Mesendoderm (in vitro differentiated cells): Measurements from ENCODE around the gene GALE.
"Not testable (repeated sequence)": the region's sequence is repeated elsewhere in the genome, so short reads cannot be mapped to it uniquely, and the experiment has no call there.

Source experiments
- DNase-seq: peaks from one replicate; pipeline ENCODE4 v3.0.0; 2013
- H2AK5ac ChIP-seq: 2 replicates; pipeline ENCODE4 v1.6.1; 2013; ENCODE audit warnings: low read length, inconsistent platforms
- H2BK120ac ChIP-seq: 2 replicates; pipeline ENCODE4 v1.6.1; 2013; ENCODE audit warnings: low read depth, mild to moderate bottlenecking, low read length, moderate library complexity, mixed read lengths
- H2BK15ac ChIP-seq: replicated peaks from 2 replicates; pipeline ENCODE4 v1.6.1; 2013; ENCODE audit warnings: low read depth, mild to moderate bottlenecking, moderate library complexity
- H2BK5ac ChIP-seq: 2 replicates; pipeline ENCODE4 v1.6.1; 2013; ENCODE audit warnings: low read length, inconsistent platforms
- H3K18ac ChIP-seq: 2 replicates; pipeline ENCODE4 v1.6.1; 2013; ENCODE audit warnings: mild to moderate bottlenecking, low read length, mixed read lengths
- H3K23ac ChIP-seq: one replicate; pipeline ENCODE4 v1.6.1; 2013; ENCODE audit warnings: low read length
- H3K27ac ChIP-seq: 2 replicates; pipeline ENCODE4 v1.5.1; 2013; ENCODE audit warnings: low read depth, mild to moderate bottlenecking, inconsistent platforms, low read length, moderate library complexity
- H3K27me3 ChIP-seq: 2 replicates; pipeline ENCODE4 v1.6.1; 2013; ENCODE audit warnings: low read length, control low read depth, mild to moderate bottlenecking, inconsistent platforms; ENCODE audit not compliant: insufficient read depth, poor library complexity
- H3K36me3 ChIP-seq: 2 replicates; pipeline ENCODE4 v1.6.1; 2013; ENCODE audit warnings: low read length, inconsistent platforms; ENCODE audit not compliant: control insufficient read depth, insufficient read depth
- H3K4ac ChIP-seq: one replicate; pipeline ENCODE4 v1.6.1; 2013; ENCODE audit warnings: low read depth, mild to moderate bottlenecking, low read length, moderate library complexity
- H3K4me1 ChIP-seq: 2 replicates; pipeline ENCODE4 v1.6.1; 2013; ENCODE audit warnings: low read depth, low read length, inconsistent platforms; ENCODE audit not compliant: control insufficient read depth
- H3K4me2 ChIP-seq: 2 replicates; pipeline ENCODE4 v1.6.1; 2013; ENCODE audit warnings: low read length
- H3K4me3 ChIP-seq: 2 replicates; pipeline ENCODE4 v1.5.1; 2013; ENCODE audit warnings: mild to moderate bottlenecking, low read length
- H3K56ac ChIP-seq: one replicate; pipeline ENCODE4 v1.6.1; 2013; ENCODE audit warnings: low read length
- H3K79me1 ChIP-seq: 2 replicates; pipeline ENCODE4 v1.6.1; 2013; ENCODE audit warnings: low read length, inconsistent platforms
- H3K79me2 ChIP-seq: 2 replicates; pipeline ENCODE4 v1.6.1; 2013; ENCODE audit warnings: mild to moderate bottlenecking, low read length; ENCODE audit not compliant: control insufficient read depth, insufficient read depth
- H3K9ac ChIP-seq: 2 replicates; pipeline ENCODE4 v1.6.1; 2013; ENCODE audit warnings: low read length, inconsistent platforms
- H4K5ac ChIP-seq: one replicate; pipeline ENCODE4 v1.6.1; 2013; ENCODE audit warnings: low read length
- H4K8ac ChIP-seq: one replicate; pipeline ENCODE4 v1.6.1; 2013; ENCODE audit warnings: low read depth, mild to moderate bottlenecking, control low read depth, low read length, moderate library complexity
- WGBS: extraction: QIAGEN DNeasy Blood & Tissue Kit; methylation state at CpG from one replicate; pipeline ENCODE4 v1.1.7; 2013; ENCODE audit warnings: low lambda C conversion rate, missing lambda C conversion rate; ENCODE audit not compliant: insufficient coverage; ENCODE audit errors: extremely low coverage; 5-methylcytosine and 5-hydroxymethylcytosine counted together

The GALE gene

GRCh38 chr1:23838401-23838866 lies 37.9 kb upstream of the GALE start:
- no peak overlapping the region for H3K9ac ChIP-seq
- no peak overlapping the region for H4K8ac ChIP-seq
- H3K4me1 ChIP-seq: no peaks in the 10 kb centered on the region
- peak overlapping the region; percentile 57 for H3K56ac ChIP-seq
- no peak overlapping the region for H2AK5ac ChIP-seq
- H3K79me2 ChIP-seq: no peaks in the 10 kb centered on the region
- H2BK15ac ChIP-seq: no peak overlapping the region
- no peak overlapping the region for H2BK120ac ChIP-seq
- H3K18ac ChIP-seq: no peak overlapping the region
- no peaks in the 10 kb centered on the region for H3K79me1 ChIP-seq
- H3K4me3 ChIP-seq: no peak overlapping the region
- peak; percentile 53 for DNase-seq
- no peak overlapping the region for H3K27ac ChIP-seq
- no peak overlapping the region for H4K5ac ChIP-seq
- no peaks in the 10 kb centered on the region for H3K36me3 ChIP-seq
- no peaks in the 10 kb centered on the region for H3K27me3 ChIP-seq
- no peak overlapping the region for H3K4ac ChIP-seq
- no CpG with 5 or more reads among the region's 21 CpGs for WGBS
- no peak overlapping the region for H2BK5ac ChIP-seq
- H3K4me2 ChIP-seq: peak overlapping the region; percentile 76
- H3K23ac ChIP-seq: no peak overlapping the region

GRCh38 chr1:23837908-23838307 lies 37.4 kb upstream of the GALE start:
- Histone ChIP-seq H4K8ac (no peak overlapping the region), H2BK15ac (no peak overlapping the region), H3K23ac (no peak overlapping the region), H4K5ac (no peak overlapping the region), H3K56ac (peak overlapping the region; percentile 70), H2AK5ac (no peak overlapping the region), H3K27me3 (no peaks in the 10 kb centered on the region), H3K4me1 (no peaks in the 10 kb centered on the region), H3K79me2 (no peaks in the 10 kb centered on the region), H3K4ac (no peak overlapping the region), H2BK120ac (no peak overlapping the region), H3K79me1 (no peaks in the 10 kb centered on the region), H2BK5ac (no peak overlapping the region), H3K36me3 (no peaks in the 10 kb centered on the region), H3K18ac (no peak overlapping the region), H3K4me2 (peak overlapping the region; percentile 76), H3K27ac (no peak overlapping the region), H3K4me3 (peak overlapping the region; percentile 16), H3K9ac (peak overlapping the region; percentile 27)
- peak; percentile 7 for DNase-seq
- no CpG with 5 or more reads among the region's 13 CpGs for WGBS

GRCh38 chr1:23836037-23836436 lies 35.5 kb upstream of the GALE start:
- H3K56ac ChIP-seq: no peak overlapping the region
- no CpG with 5 or more reads among the region's 3 CpGs for WGBS
- H4K8ac ChIP-seq: no peak overlapping the region
- no peak overlapping the region for H3K4ac ChIP-seq
- no peaks in the 10 kb centered on the region for H3K27me3 ChIP-seq
- H3K36me3 ChIP-seq: no peaks in the 10 kb centered on the region
- H3K79me2 ChIP-seq: no peaks in the 10 kb centered on the region
- no peak for DNase-seq
- no peak overlapping the region for H4K5ac ChIP-seq
- H2BK5ac ChIP-seq: no peak overlapping the region
- H3K27ac ChIP-seq: no peak overlapping the region
- no peak overlapping the region for H2BK120ac ChIP-seq
- no peak overlapping the region for H3K9ac ChIP-seq
- no peak overlapping the region for H3K18ac ChIP-seq
- no peaks in the 10 kb centered on the region for H3K4me1 ChIP-seq
- no peak overlapping the region for H2BK15ac ChIP-seq
- H3K4me2 ChIP-seq: no peak overlapping the region
- no peak overlapping the region for H3K23ac ChIP-seq
- no peaks in the 10 kb centered on the region for H3K79me1 ChIP-seq
- H3K4me3 ChIP-seq: no peak overlapping the region
- no peak overlapping the region for H2AK5ac ChIP-seq

GRCh38 chr1:23834156-23834555 lies 33.6 kb upstream of the GALE start:
- not testable (repeated sequence) for H3K4ac ChIP-seq, H3K56ac ChIP-seq, H3K79me2 ChIP-seq, H3K4me2 ChIP-seq, H3K18ac ChIP-seq, H2BK15ac ChIP-seq, H3K4me3 ChIP-seq, H2AK5ac ChIP-seq, DNase-seq, H2BK120ac ChIP-seq, H3K4me1 ChIP-seq, H3K23ac ChIP-seq, H2BK5ac ChIP-seq, H4K5ac ChIP-seq, H3K79me1 ChIP-seq, H3K27ac ChIP-seq, H4K8ac ChIP-seq, H3K36me3 ChIP-seq, H3K27me3 ChIP-seq, H3K9ac ChIP-seq
- no CpG with 5 or more reads among the region's 6 CpGs for WGBS

- H2AK5ac ChIP-seq: no peak overlapping the region
- H3K9ac ChIP-seq: no peak overlapping the region
- no peak overlapping the region for H2BK5ac ChIP-seq
- DNase-seq: no peak
- no CpG with 5 or more reads among the region's 1 CpG for WGBS
- no peak overlapping the region for H3K23ac ChIP-seq
- H4K8ac ChIP-seq: no peak overlapping the region
- H2BK15ac ChIP-seq: no peak overlapping the region
- no peak overlapping the region for H2BK120ac ChIP-seq
- H3K56ac ChIP-seq: no peak overlapping the region
- H4K5ac ChIP-seq: no peak overlapping the region
- peaks cover 2% of the 10 kb centered on the region for H3K4me1 ChIP-seq
- H3K79me2 ChIP-seq: no peaks in the 10 kb centered on the region
- H3K27me3 ChIP-seq: no peaks in the 10 kb centered on the region
- no peak overlapping the region for H3K18ac ChIP-seq
- H3K4me3 ChIP-seq: no peak overlapping the region
- no peak overlapping the region for H3K4ac ChIP-seq
- no peak overlapping the region for H3K4me2 ChIP-seq
- no peaks in the 10 kb centered on the region for H3K36me3 ChIP-seq
- no peak overlapping the region for H3K27ac ChIP-seq
- peaks cover 2% of the 10 kb centered on the region for H3K79me1 ChIP-seq
These were observed 27.2 kb upstream of the GALE start for GRCh38 chr1:23827717-23828116.

GRCh38 chr1:23826590-23826989 lies 26.0 kb upstream of the GALE start:
- H2BK5ac ChIP-seq, H3K4me3 ChIP-seq, H3K23ac ChIP-seq, H3K56ac ChIP-seq, H3K4me1 ChIP-seq, H2BK15ac ChIP-seq, H3K27ac ChIP-seq, H3K27me3 ChIP-seq, H3K4ac ChIP-seq, H2AK5ac ChIP-seq, H3K9ac ChIP-seq, H3K79me1 ChIP-seq, H4K8ac ChIP-seq, H3K79me2 ChIP-seq, H2BK120ac ChIP-seq, H3K4me2 ChIP-seq, DNase-seq, H4K5ac ChIP-seq, H3K36me3 ChIP-seq, H3K18ac ChIP-seq: not testable (repeated sequence)
- WGBS: no CpG with 5 or more reads among the region's 13 CpGs
